BJ (cell line): ENCODE results near the gene KAT7. TPM values are rescaled to one million over a fixed set of nuclear protein-coding genes. Genes with fewer than 3 reads are reported as not detected.

Experiments used
- CTCF ChIA-PET: fragments of 350-600 bp; formaldehyde crosslinking; extraction: SDS; loops from one replicate; lab custom pipeline; 2021; ENCODE audit warnings: antibody characterized with exemption, inconsistent platforms; lab: Yijun Ruan, JAX
- POLR2A ChIA-PET: fragments of 300-600 bp; sonication (Branson Sonifier 250); formaldehyde crosslinking; extraction: SDS; loops from one replicate; lab custom pipeline; 2021; ENCODE audit warnings: antibody characterized with exemption; lab: Charles Lee
- DNase-seq: peaks from one replicate; pipeline ENCODE4 v3.0.0-alpha.2; 2011; ENCODE audit warnings: low read depth
- H3K27me3 ChIP-seq: 2 replicates; pipeline ENCODE4 v1.6.0; 2011; ENCODE audit warnings: low read length; ENCODE audit not compliant: control insufficient read depth, insufficient read depth
- H3K36me3 ChIP-seq: 2 replicates; pipeline ENCODE4 v1.5.1; 2011; ENCODE audit warnings: low read length; ENCODE audit not compliant: control insufficient read depth, insufficient read depth
- H3K4me3 ChIP-seq: 2 replicates; pipeline ENCODE4 v1.5.1; 2011; ENCODE audit warnings: low read depth, mild to moderate bottlenecking, control low read depth, low read length
- CTCF ChIP-seq: IDR thresholded peaks from 2 replicates; pipeline ENCODE4 v1.5.1; 2011; ENCODE audit warnings: low read depth, mild to moderate bottlenecking, control low read depth, inconsistent platforms, low read length, moderate library complexity; ENCODE audit not compliant: insufficient read depth
- polyA plus RNA-seq: library from polyadenylated mRNA; depleted of rRNA; stranded (reverse); fragments of >200 nt; gene quantifications from 2 replicates; pipeline ENCODE4 v1.2.3, GENCODE V29; 2011

Gene KAT7
- polyA plus RNA-seq, 1 experiment: 23.0 TPM

DNA sequence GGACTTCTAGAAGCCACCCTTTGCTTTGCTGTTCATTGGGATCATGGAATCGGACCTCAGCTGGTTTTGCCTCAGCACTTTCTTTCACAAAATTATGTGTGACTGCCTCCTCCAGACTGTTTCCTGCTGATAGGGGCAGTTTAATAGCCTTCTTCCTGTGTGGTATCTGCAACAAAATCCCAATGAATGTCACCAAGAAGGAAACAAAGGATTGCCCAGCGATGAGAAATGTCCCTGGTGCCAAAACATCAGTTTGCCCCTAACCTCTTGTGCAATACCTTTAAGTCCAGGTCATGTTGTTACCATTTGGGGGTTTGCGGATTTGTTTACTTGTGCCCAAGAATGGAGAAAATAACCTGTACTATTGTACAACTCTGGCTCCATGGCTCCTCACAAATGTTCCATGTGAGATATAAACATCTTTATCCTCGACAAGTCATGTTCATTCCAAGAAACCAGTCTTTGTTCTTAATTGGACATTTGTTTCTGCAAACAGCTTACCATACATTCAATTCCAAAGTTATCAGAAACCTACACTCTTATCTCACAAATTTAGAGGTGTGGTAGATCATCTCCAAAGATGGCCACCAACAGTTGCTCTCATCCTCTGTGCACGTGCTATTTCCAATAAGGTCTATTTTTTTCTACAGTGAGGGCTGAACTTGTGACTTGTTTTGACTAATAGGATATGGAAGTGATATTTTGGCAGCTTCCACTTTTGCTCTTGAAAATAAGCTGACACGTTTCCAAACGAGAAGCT is 44.5 kb downstream of the KAT7 start:
- no peaks in the 10 kb centered on the region for H3K27me3 ChIP-seq
- no peak overlapping the region for H3K4me3 ChIP-seq
- no peak for TF ChIP-seq CTCF
- no peaks in the 10 kb centered on the region; the same call in 1 of the 2 replicates for H3K36me3 ChIP-seq
- no peak for DNase-seq
- CTCF ChIA-PET: interaction anchor here (1.0 kb wide), 1 partner anchor 35 kb away, joined by 4 read pairs; no protein-coding TSS in a partner anchor
- POLR2A ChIA-PET: no interaction called here

GRCh38 chr17:49834118-49834743 is 45.8 kb downstream of the KAT7 start:
- DNase-seq: no peak
- CTCF ChIA-PET: no interaction called here
- H3K27me3 ChIP-seq: no peaks in the 10 kb centered on the region

DNA sequence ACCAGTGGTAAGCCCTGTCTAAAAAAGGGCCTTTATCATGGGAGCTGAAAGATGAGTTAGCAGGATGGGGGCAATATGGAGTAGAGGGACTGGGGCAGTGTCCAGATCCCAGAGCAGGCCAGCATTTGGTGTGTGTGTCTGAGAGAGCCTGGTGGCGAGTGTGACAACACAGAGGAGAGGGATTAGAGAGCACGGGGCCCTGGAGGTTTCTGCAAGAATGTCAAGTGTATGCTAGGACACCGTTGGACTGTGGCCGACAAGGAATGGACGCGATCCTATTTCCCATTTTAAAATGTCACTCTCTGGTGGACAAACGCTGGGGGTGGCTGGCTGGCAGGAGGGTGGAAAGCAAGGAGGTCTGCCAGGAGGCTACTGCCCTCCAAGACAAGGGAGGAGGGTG is 47.0 kb downstream of the KAT7 start:
- POLR2A ChIA-PET: no interaction called here
- H3K27me3 ChIP-seq: no peaks in the 10 kb centered on the region
- H3K4me3 ChIP-seq: no peak overlapping the region
- CTCF ChIA-PET: interaction anchor here (1.5 kb wide), 1 partner anchor 9 kb away, joined by 3 read pairs; no protein-coding TSS in a partner anchor
- H3K36me3 ChIP-seq: no peaks in the 10 kb centered on the region
- no peak for TF ChIP-seq CTCF
- no peak for DNase-seq

More at GRCh38 chr17:49834118-49834743, 45.8 kb downstream of the KAT7 start:
- no peaks in the 10 kb centered on the region; the same call in 1 of the 2 replicates for H3K36me3 ChIP-seq
- TF ChIP-seq CTCF: no peak
- POLR2A ChIA-PET: no interaction called here
- no peak overlapping the region for H3K4me3 ChIP-seq

- POLR2A ChIA-PET: no interaction called here
- Histone ChIP-seq H3K4me3 (no peak overlapping the region), H3K27me3 (no peaks in the 10 kb centered on the region), H3K36me3 (no peaks in the 10 kb centered on the region)
- CTCF ChIA-PET: interaction anchor here (1.1 to 1.5 kb wide), 2 partner anchors 10 to 21 kb away, joined by 3 to 4 read pairs; no protein-coding TSS in a partner anchor
- DNase-seq: no peak
- TF ChIP-seq CTCF: no peak
Observed at GRCh38 chr17:49836111-49837030, 47.9 kb downstream of the KAT7 start.

- no peak for DNase-seq
- Histone ChIP-seq H3K36me3 (no peaks in the 10 kb centered on the region), H3K4me3 (no peak overlapping the region), H3K27me3 (no peaks in the 10 kb centered on the region)
- ChIA-PET POLR2A (no interaction called here), CTCF (interaction anchor here (1.5 kb wide), 1 partner anchor 157 kb away, joined by 4 read pairs; no protein-coding TSS in a partner anchor)
- TF ChIP-seq CTCF: no peak
Observed at GRCh38 chr17:49839455-49839854, 51.0 kb downstream of the KAT7 start.
